GM18526 (cell line): Measurements from ENCODE around the gene DCST2.

Source experiments
- POLR2A ChIP-seq: IDR thresholded peaks from 3 replicates; pipeline ENCODE4 v1.6.1; 2011; ENCODE audit not compliant: insufficient read length; ENCODE audit errors: extremely low read depth

Gene DCST2

DNA sequence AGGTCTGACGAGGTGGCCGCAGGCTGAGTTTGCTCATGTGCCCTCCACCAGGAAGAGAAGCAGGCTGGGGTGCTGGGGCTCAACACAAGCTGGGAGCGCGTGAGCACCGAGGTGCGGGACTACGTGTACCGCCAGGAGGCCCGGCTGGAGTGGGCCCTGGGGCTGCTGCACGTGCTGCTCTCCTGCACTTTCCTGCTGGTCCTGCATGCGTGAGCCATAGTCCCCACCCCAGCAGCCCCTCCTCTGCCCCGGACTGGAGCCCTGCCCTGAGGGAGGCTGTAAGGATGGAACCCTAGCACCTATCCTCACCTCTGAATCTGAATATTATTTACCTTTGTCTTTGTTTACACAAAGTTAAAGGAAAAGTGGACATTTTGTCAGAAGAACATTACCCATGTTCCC lies 9.7 kb upstream of the DCST2 start:
- TF ChIP-seq POLR2A, result no peak

DNA sequence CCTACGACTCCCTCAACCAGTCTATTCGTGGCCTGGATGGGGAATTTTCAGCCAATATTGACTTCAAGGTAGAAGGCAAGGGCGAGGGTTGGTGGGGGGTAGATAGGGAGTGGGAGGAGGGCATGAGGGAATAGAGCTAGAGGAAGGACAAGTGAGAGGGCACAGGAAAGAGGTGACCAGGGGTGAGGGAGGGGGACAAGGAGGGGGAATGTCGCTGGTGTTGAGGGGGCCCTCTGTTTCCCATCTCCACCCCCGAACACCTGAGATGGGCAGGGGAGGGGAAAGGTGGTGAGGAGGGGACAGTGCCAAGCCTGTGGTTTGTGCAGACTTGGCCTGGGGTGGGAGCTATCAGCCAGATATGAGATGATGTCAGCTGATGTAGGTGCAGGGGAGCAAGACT lies 9.2 kb upstream of the DCST2 start:
- TF ChIP-seq POLR2A, result no peak

DNA sequence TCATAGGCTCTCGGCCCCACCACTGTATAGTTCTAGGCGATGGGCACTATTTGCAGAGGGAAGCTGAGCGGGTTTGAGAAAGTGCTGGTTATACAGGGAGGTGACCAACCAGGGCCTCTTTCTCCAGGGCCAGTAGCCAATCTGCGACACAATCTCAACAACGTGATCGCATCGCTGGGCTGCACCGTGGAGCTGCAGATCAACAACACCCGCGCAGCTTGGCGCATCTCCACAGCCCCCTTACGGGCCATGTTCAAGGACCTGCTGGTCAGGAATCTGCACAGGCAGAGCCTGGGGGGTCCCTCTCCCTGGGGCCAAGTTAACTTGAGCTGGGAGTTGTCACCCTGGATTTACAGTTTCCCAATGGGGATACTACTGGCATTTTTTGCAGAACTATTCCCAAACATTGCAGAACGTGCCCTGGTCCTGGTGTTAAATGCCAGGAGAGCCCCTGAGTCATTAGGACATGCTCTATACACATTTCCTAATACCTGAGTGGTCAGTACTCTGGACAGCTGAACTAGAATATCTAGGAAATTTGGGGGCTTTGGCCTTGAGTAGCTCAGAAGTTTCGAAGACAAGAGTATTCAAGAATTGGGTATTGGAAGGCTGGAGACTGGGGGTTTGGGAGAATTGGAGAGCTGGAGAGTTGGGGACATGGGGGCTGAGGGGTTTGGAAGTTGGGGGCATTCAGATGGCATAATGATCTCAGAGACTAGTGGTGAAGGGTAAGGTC lies 6.9 kb upstream of the DCST2 start:
- TF ChIP-seq POLR2A, result no peak

DNA sequence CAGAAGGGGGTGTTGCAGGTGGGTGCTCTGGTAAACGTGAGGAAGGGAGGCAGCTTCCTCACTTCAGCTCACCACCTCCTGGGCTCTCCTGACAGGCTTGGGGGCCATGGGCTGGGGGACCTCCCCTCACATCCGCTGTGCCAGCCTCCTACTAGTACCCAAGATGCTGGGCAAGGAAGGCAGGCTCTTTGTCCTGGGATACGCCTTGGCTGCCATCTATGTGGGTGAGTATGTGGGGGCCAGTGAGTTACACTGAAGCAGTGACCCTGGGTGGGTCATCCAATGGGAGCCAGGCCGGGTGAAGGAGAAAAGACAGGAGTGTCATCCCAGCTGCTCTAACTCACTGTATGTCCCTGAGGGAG lies 5.7 kb upstream of the DCST2 start:
- TF ChIP-seq POLR2A, result no peak

DNA sequence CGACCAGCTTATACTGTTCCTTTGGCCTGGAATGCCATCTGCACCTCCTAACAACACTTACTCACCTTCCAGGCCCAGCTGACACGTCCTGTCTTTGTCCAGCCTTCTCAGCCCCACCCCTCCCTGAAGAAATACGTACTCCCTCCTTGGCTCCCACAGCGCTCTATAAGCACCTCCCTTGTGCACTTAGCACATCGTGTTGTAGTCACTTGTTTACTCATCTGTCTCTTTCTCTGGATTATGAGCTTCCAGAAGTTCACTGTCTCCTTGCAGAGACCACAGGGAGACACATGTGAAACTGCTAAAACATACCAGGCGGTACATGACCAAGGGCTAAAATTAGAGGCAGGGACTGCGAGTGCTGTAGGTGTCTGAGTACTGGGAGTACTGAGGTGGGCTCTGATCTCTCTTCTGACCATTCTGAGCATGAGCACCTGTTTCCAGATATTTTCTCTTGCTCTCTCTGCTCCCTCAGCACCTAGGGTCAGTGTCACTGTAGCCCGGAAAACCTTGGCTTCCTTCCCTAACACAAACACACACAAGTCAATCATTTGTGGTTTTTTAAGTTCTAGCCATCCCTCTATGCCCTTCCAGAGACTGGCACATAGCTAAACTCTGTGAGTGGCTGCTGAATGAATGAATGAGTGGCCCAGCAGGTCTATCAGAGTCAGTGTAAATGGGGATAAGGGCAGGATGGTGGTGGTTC lies 5.2 kb upstream of the DCST2 start:
- no peak for TF ChIP-seq POLR2A

DNA sequence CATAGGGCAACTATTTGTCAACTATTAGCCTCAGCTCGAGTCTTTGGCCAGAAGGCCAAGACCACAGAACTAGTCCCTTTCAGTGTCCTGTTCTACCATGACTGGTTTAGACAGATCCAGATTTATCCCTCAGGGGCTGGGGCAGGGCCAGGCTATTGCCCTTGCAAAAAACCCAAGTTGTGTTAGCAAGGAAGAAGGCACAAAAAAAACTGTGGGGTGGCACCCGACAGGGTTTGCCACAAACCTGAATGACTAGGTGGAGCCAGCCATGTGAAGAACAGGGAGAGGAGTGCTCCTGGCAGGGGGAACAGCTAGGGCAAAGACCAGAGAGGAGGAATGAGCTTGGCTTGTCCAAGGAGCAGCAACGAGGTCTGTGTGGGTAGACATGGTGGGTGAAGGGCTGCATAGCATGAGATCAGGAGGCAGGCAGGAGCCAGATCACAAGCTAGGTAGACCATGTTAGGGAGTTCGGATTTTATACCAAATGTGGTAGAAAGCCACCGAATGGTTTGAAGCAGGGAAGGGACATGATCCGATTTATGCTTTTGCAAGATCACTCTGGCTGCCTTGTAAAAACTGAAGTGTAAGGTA lies 4.4 kb upstream of the DCST2 start:
- TF ChIP-seq POLR2A, result no peak

DNA sequence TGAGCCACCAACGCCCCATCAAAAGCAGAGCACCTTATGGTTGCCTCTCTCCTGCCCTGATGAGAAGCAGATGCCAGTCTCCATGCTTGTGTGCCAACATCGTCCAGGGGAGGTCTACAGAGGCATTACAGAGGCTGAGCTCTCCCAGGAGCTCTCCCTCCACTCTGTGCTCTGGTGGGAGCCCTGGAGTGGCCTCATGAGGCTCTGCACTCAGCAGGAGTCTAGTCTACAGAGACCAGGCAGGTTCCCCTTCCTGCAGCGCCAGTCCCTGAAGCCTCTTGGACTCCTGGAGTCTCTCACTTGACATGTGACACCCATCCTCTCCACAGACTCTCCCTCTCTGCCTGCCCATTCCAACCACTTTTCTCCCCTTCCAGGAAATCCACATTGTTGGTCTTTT lies 3.5 kb upstream of the DCST2 start:
- no peak for TF ChIP-seq POLR2A

DNA sequence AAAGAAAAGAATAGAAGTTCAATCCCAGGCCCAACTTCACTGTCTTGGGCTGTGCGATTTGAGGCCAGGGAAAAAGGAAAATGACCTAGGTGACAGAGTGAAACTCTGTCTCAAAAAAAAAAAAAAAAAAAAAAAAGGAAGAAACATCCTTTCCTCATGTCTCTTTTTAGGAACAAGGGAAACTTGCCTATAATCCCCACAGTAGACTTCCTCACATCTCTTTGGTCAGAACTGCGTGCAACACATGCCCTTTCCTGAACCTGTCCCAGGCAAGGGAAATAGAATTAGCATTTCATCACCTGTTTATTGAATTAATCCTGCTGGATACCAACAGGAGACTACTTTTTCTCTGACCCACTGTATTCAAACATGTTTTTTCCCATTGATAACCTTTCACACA lies 2.4 kb upstream of the DCST2 start:
- no peak for TF ChIP-seq POLR2A

DNA sequence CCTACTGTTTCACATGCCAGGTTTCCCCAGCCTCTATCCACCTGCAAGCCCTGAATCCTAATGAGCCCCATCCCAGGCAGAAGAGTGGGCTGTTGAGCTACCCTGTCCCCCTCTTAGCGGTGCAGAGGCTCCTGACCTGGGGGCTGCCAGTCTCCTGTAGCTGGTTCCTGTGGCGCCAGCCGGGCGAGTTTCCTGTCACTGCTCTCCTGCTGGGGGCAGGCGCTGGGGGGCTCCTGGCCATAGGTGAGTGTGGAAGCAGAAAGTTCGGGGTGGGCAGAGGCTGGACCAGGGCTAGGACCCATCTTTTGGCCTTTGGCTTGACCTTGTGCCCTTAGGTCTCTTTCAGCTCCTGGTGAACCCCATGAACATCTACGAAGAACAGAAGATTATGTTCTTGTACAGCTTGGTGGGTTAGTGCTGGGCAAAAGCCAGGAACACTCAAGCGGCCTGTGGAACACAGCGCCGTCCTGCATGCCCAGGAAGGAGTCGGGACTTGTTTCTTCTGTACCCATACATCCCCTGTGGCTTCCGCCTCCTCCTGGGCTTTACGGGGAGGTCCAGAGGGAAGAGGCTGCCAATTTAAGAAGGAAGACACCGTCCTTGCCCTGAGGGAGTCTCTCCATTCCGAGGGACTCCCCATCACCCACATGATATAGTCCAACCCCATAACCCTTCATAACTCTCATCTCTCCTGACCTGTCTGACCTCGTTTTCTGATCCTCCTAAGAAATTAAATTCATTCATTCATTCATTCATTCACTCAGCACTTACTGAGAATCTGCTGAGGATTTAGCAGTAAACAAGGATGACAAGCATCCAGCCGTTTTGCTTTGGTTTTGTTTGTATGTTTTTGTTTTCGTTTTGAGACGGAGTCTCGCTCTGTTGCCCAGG lies 982 bp upstream of the DCST2 start:
- TF ChIP-seq POLR2A, result no peak

DNA sequence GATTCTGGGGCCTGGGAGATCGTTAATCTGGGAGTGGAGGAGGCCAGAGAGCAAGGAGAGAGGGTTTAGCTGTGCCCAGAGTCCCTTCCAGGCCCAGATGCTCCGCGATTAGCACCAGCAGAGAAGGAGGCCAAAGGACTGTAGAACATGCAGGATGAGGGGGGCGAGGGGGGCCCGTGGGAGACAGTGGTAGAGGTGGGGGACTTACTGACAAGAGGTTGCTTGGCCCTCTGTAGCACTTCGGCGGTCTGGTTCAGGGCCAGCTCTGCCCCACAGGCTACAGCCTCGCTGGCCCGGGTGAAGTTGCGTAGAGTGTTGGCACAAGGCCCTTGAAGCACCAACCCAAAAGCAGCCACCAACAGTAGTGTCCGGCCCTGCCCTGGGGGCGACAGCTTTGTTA lies 695 bp downstream of the DCST2 start:
- no peak for TF ChIP-seq POLR2A

DNA sequence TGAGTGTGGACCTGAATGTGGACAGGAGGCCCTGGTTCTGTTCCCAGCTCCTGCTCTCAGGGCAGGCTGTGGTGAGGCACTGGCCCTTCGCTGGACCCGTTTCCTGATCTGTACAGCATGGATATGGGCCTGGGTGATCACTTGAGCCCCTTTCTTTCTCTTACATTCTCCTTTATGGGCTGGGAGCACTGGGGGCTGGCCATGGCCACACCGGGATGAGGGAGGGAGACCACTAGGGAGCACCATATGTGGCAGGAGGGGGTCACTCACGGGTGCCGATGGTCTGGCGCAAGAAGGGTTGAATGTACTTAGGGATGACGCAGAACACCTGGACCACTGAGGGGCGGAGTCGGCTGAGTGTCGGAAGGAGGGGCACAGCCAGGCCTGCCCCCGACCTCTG lies 2.7 kb downstream of the DCST2 start:
- TF ChIP-seq POLR2A, result no peak

DNA sequence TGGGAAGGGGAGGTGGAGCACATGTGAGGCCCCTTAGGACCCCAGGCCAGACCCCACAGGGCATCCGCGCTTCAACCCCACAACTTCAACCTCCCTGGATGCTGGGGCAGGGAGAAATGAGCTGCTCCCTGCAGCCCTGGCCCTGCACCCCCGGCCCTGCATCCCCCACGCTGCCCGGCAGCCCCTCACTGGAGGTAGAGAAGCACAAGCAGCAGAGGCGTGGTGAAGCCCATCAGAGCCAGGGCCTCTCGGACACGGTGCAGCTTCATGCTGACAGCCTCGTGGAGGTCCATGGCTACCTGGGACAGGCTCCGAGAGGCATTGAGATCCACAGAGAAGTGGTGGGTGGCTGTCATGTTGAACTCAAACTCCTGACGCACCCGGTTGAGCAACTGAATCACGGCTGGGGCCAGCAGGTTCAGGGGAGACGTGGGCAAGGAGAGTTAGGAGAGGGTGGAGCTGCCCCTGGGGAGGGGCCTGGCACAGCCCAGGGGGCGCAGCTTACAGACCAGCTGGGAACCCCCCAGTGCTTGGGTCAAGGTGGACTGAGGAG lies 3.3 kb downstream of the DCST2 start:
- no peak for TF ChIP-seq POLR2A

DNA sequence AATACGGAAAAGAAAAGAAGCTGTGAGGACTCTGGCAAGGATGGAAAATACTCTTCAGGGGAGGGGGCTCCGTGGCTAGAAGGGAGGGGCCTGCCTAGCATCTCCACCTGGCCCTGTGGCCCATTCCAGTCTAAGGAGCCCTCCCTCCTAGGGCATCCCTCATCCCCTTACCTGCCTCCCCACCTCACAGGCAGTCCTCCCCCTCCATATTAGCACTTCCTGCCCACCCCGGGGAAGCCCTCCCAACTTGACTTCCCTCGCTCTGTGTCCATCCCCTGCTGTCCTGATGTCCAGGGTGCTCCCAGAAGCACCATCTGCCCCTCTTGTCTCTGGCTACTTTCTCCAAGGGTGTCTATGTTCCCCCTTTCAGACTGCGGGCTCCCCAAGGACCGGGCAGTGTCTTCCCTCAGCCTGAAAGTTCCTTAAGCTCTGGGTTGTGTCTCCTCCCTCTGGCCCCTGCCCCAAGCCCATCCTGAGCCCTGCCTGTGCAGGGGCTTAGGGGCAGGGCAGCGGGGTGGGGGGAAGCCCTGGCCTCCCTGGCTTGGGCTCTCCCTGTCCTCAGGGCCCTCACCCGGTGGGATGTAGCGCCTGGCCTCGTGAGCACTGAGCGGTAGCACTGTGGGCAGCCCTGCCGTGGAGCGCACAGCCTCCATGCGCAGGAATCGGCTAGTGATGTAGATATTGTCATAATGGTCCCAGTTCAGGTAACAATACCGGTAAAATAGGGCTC lies 3.9 kb downstream of the DCST2 start:
- no peak for TF ChIP-seq POLR2A

DNA sequence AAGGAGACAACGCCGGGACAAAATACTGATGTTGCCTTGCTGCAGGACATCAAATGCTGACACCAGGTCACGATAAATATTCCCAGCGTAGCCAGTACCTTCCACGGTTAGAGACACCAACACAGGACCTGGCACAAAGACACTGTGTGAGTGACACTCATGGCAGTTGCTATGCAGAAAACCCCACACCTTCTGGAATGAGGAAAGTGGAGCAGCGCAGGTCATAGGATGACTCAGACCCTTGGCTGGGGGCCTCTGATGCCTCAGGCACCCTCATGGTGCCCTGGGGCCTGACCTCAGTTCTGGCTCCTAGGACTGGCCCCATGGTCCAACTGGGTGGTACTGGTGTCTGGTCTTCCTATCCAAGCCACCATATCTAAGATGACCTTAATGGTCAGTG lies 7.0 kb downstream of the DCST2 start:
- no peak for TF ChIP-seq POLR2A

DNA sequence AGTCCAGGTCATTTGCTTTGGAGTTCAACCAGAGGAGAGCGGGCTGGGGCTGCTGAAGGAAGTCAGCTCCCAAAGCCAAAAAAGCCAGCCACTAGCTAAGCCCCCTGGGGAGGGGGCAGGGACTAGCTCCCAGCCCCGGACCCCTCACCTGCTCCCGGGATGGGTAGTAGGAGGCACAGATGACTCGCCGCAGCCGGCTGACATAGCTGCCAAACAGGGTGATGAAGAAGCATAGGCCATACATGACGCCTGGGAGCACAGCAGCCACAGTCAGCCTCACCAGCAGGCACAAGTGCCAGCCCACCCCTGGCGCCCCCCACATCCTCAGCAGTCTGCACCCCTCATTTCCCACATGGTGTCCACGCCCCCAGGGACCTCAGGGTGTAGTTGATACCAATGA lies 7.4 kb downstream of the DCST2 start:
- no peak for TF ChIP-seq POLR2A
